Thoracic aorta (tissue), 2 donors: ENCODE measurements around the gene CATSPERE. TPM values are rescaled to one million over a fixed set of nuclear protein-coding genes. Genes with fewer than 3 reads are reported as not detected.

Source experiments
- ATAC-seq: fragments of 150-250 bp; one replicate; pipeline ENCODE4 v1.8.0; 2017; ENCODE audit warnings: low read depth; ENCODE audit not compliant: insufficient number of reproducible peaks, low FRiP score
- DNase-seq: peaks from one replicate; pipeline ENCODE4 v3.0.0-alpha.2; 2020; ENCODE audit warnings: low spot score
- H3K27ac ChIP-seq, 2 donors: fragments of 200-600 bp; sonication (generic); 1 replicate in 1 of 2; 2 replicates in 1 of 2; pipeline ENCODE4 v1.5.1; 2016; ENCODE audit warnings: mild to moderate bottlenecking in 2 of 2, moderate library complexity in 2 of 2
- H3K27me3 ChIP-seq: fragments of 200-600 bp; sonication (generic); replicated peaks from 2 replicates; pipeline ENCODE4 v1.6.0; 2016; ENCODE audit warnings: mild to moderate bottlenecking; ENCODE audit not compliant: insufficient read depth
- H3K36me3 ChIP-seq: fragments of 200-600 bp; sonication (generic); one replicate; pipeline ENCODE4 v1.5.1; 2016
- H3K4me1 ChIP-seq, 2 donors: fragments of 200-600 bp; sonication (generic); 1 replicate in 1 of 2; 2 replicates in 1 of 2; pipeline versions ENCODE4 v1.5.1 to v1.6.0; 2016; ENCODE audit warnings: low read depth in 2 of 2, mild to moderate bottlenecking in 1 of 2; ENCODE audit not compliant: control insufficient read depth in 1 of 2
- H3K4me3 ChIP-seq: fragments of 200-600 bp; sonication (generic); 2 replicates; pipeline ENCODE4 v1.5.1; 2016; ENCODE audit warnings: mild to moderate bottlenecking
- H3K9me3 ChIP-seq: fragments of 200-600 bp; sonication (generic); 2 replicates; pipeline ENCODE4 v1.5.1; 2016
- total RNA-seq, 2 donors: library from RNA; depleted of rRNA; stranded (reverse); fragments of >200 nt; gene quantifications; one replicate each; pipeline versions ENCODE4 v1.1.0 to v1.2.3, GENCODE V29; 2016
- TF ChIP-seq, protein P1 (sequence below): fragments of 200-600 bp; sonication (generic); IDR thresholded peaks from one replicate; pipeline ENCODE4 v1.5.1; 2019; ENCODE audit warnings: antibody characterized with exemption

CATSPERE gene
- total RNA-seq, 2 donors from 2014 or later = 0.14 to 1.3 TPM

DNA sequence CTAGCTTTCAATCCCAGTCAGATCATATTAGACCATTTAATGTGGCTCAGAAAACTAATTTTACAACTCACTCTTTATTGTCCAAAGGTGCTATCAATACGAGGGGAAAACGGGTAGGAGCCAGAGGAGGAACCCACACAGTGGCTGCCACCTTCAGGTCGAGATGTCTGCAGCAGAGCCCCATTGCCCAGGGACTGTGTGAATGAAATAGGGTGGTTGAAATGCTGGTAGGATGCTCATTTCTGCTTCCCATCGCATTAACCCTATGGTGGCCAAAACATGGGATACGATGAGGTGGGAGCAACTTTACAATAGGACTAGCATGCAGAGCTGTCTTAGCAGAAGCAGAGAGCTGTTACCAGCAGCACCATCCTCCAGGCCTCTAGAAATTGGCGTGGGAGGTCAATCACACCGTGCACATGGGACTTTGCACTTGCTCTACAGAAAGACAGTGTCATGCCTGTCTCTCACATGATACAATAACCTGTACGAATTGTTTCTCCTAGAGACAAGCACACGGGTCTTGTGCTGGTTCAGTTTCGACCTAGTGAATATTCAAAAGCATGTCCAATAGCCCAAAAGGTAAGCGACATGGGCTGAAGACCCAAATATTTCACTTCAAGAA, 122.4 kb downstream of the CATSPERE start:
- H3K36me3 ChIP-seq = no peaks in the 10 kb centered on the region
- TF ChIP-seq, protein P1, sequence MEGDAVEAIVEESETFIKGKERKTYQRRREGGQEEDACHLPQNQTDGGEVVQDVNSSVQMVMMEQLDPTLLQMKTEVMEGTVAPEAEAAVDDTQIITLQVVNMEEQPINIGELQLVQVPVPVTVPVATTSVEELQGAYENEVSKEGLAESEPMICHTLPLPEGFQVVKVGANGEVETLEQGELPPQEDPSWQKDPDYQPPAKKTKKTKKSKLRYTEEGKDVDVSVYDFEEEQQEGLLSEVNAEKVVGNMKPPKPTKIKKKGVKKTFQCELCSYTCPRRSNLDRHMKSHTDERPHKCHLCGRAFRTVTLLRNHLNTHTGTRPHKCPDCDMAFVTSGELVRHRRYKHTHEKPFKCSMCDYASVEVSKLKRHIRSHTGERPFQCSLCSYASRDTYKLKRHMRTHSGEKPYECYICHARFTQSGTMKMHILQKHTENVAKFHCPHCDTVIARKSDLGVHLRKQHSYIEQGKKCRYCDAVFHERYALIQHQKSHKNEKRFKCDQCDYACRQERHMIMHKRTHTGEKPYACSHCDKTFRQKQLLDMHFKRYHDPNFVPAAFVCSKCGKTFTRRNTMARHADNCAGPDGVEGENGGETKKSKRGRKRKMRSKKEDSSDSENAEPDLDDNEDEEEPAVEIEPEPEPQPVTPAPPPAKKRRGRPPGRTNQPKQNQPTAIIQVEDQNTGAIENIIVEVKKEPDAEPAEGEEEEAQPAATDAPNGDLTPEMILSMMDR = no peak
- H3K27ac ChIP-seq = no peak overlapping the region
- no peak overlapping the region for H3K4me3 ChIP-seq
- ATAC-seq (no peak), DNase-seq (no peak)
- H3K27me3 ChIP-seq = no peaks in the 10 kb centered on the region
- no peaks in the 10 kb centered on the region for H3K4me1 ChIP-seq
- H3K9me3 ChIP-seq = no peaks in the 10 kb centered on the region

DNA sequence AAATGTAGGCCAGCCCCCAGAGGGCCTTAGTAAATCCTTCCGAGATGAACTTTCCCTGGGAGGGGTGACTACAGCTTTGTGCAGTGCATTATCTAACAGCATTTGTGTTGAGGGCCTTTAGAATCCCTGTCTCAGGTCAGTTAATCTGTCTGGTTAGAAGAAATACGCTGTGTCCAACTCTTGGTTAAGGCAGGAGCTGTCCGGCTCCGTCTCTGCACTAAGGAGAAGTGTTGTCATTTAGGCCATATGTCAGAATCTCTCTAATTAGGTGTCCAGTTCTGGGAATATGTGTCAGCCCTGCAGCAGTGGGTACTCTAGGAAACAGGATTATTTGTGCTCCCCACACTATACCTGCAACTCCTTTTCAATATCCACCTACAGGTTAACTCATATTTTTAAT, 124.8 kb downstream of the CATSPERE start:
- no peak overlapping the region for H3K27ac ChIP-seq
- H3K27me3 ChIP-seq = no peaks in the 10 kb centered on the region
- ATAC-seq = no peak
- H3K36me3 ChIP-seq = no peaks in the 10 kb centered on the region
- no peak overlapping the region for H3K4me3 ChIP-seq
- TF ChIP-seq, protein P1 = no peak
- no peaks in the 10 kb centered on the region for H3K9me3 ChIP-seq
- DNase-seq = no peak
- H3K4me1 ChIP-seq = no peaks in the 10 kb centered on the region

DNA sequence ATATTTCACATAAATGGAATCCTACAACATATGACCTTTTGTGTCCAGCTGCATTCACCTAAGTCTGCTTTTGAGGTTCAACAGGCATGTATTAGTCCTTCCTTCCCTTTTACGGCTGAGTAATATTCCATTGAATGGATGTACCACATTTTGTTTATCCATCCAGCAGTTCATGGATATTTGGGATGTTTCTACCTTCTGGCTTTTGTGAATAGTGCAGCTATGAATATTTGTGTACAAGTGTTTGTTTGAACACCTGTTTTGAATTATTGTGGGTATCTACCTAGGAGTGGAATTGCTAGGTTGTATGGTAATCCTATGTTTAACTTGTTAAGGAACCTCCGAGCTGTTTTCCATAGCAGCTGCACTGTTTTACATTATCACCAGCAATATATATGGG, 129.6 kb downstream of the CATSPERE start:
- DNase-seq = no peak
- no peaks in the 10 kb centered on the region for H3K27me3 ChIP-seq
- TF ChIP-seq, protein P1 = no peak
- H3K9me3 ChIP-seq = no peaks in the 10 kb centered on the region
- H3K36me3 ChIP-seq = no peaks in the 10 kb centered on the region
- ATAC-seq = no peak
- H3K4me1 ChIP-seq = no peaks in the 10 kb centered on the region
- H3K27ac ChIP-seq = no peak overlapping the region
- H3K4me3 ChIP-seq = no peak overlapping the region

DNA sequence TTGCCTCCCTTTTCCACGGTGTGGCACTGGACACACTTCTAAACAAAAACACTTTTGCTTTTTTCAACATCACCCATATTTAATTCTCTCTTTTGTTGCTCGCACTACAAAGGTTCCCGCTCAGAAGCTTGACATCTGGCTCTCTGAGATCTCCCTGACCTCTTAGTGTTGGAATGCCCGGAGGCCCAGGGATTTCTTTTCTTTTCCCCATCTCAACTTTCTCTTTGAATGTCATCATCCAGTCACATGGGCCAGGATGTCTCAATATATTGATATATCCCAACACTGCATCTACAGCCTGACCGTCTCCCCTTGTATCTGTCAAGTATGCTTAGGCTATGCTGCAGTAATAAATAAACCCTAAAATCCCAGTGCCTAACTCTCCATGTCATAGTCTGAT, 137.5 kb downstream of the CATSPERE start:
- Histone ChIP-seq H3K27me3 (no peaks in the 10 kb centered on the region), H3K4me3 (no peak overlapping the region), H3K9me3 (no peaks in the 10 kb centered on the region), H3K36me3 (no peaks in the 10 kb centered on the region), H3K4me1 (peaks cover 0 to 4% of the 10 kb centered on the region in 2 donors), H3K27ac (no peak overlapping the region)
- DNase-seq (no peak), ATAC-seq (no peak)
- TF ChIP-seq, protein P1 = no peak

DNA sequence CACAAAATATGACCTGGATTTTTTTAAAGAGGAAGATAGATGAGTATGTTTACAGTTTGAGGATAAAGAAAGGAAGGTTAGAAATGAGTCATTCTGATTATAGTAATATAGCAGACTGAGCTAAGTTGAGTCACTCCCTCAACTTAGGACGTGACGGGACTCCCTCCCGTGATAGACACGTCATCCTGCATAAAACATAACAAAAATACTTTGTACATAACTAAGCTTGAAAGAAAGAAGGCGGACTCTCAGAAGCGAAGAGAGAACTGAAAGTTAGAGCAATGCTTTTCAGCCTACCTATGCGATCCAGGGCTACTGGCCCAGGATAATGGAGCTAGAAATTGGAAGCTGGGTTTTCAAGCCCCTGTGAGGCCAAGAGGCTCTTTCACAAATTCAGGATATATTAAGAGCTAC, 138.9 kb downstream of the CATSPERE start:
- no peaks in the 10 kb centered on the region for H3K36me3 ChIP-seq
- H3K27ac ChIP-seq = peak overlapping the region; percentile 55 to 63
- TF ChIP-seq, protein P1 = no peak
- H3K27me3 ChIP-seq = no peaks in the 10 kb centered on the region
- ATAC-seq (peak; percentile 94), DNase-seq (peak; percentile 6)
- H3K9me3 ChIP-seq = no peaks in the 10 kb centered on the region
- peak overlapping the region; percentile 58 for H3K4me3 ChIP-seq
- H3K4me1 ChIP-seq = peaks cover 0 to 4% of the 10 kb centered on the region in 2 donors
